WTC11 (cell line): ENCODE results near the gene TMEM134. TPM values are rescaled to one million over a fixed set of nuclear protein-coding genes. Genes with fewer than 3 reads are reported as not detected.

Experiments used
- ATAC-seq: fragments of 200-7000 bp; cut with Tn5 transposase; 2 replicates; pipeline ENCODE4 v1.10.0; 2021; ENCODE audit warnings: mild to moderate bottlenecking, moderate library complexity
- CTCF ChIA-PET: fragments of 300-600 bp; sonication (Branson Sonifier 250); formaldehyde crosslinking; loops from one replicate; lab custom pipeline; 2021; ENCODE audit warnings: antibody characterized with exemption; lab: Charles Lee
- POLR2A ChIA-PET: fragments of 350-600 bp; sonication (Branson Sonifier 250); formaldehyde crosslinking; loops from one replicate; lab custom pipeline; 2021; ENCODE audit warnings: antibody characterized with exemption; lab: Charles Lee
- DNase-seq: peaks from one replicate; pipeline ENCODE4 v3.0.0; 2021; ENCODE audit warnings: low spot score
- H3K27ac Mint-ChIP-seq: 2 replicates; pipeline ENCODE4 v1.8.0; 2021; ENCODE audit warnings: mixed read lengths
- H3K27me3 Mint-ChIP-seq: 2 replicates; pipeline ENCODE4 v1.8.0; 2021; ENCODE audit warnings: low read depth, mild to moderate bottlenecking, moderate library complexity, mixed read lengths
- H3K36me3 Mint-ChIP-seq: 2 replicates; pipeline ENCODE4 v1.8.0; 2021; ENCODE audit warnings: mixed read lengths
- H3K4me1 Mint-ChIP-seq: 2 replicates; pipeline ENCODE4 v1.8.0; 2022; ENCODE audit warnings: mixed read lengths
- H3K4me3 Mint-ChIP-seq: 2 replicates; pipeline ENCODE4 v1.8.0; 2021; ENCODE audit warnings: mild to moderate bottlenecking, moderate library complexity, mixed read lengths
- H3K9me3 Mint-ChIP-seq: 2 replicates; pipeline ENCODE4 v1.8.0; 2021; ENCODE audit warnings: mixed read lengths
- CBFB ChIP-seq: sonication (generic); formaldehyde crosslinking; IDR thresholded peaks from 2 replicates; pipeline ENCODE4 v1.8.1; 2022; ENCODE audit warnings: mild to moderate bottlenecking, low read depth, missing genetic modification reagents
- CDX4 ChIP-seq: fragments of 250-450 bp; sonication (Bioruptor Pico); IDR thresholded peaks from 2 replicates; pipeline ENCODE4 v1.9.0; 2021; ENCODE audit warnings: moderate library complexity, mild to moderate bottlenecking, inconsistent platforms, borderline replicate concordance
- CREB1 ChIP-seq: sonication (generic); formaldehyde crosslinking; IDR thresholded peaks from 2 replicates; pipeline ENCODE4 v1.8.0; 2023; ENCODE audit warnings: mild to moderate bottlenecking, missing genetic modification reagents
- CREM ChIP-seq: sonication (generic); formaldehyde crosslinking; IDR thresholded peaks from 2 replicates; pipeline ENCODE4 v1.8.1; 2022; ENCODE audit warnings: mild to moderate bottlenecking, missing genetic modification reagents, moderate library complexity
- ETV6 ChIP-seq: sonication (generic); formaldehyde crosslinking; IDR thresholded peaks from 2 replicates; pipeline ENCODE4 v1.8.1; 2022; ENCODE audit warnings: mild to moderate bottlenecking, missing genetic modification reagents
- GABPB1 ChIP-seq: sonication (generic); formaldehyde crosslinking; IDR thresholded peaks from 2 replicates; pipeline ENCODE4 v1.8.1; 2023; ENCODE audit warnings: mild to moderate bottlenecking, missing genetic modification reagents
- JUN ChIP-seq: sonication (generic); formaldehyde crosslinking; IDR thresholded peaks from 2 replicates; pipeline ENCODE4 v1.8.0; 2023; ENCODE audit warnings: mild to moderate bottlenecking, missing genetic modification reagents
- OVOL2 ChIP-seq: fragments of 250-450 bp; sonication (Bioruptor Pico); IDR thresholded peaks from 2 replicates; pipeline ENCODE4 v1.9.0; 2021; ENCODE audit warnings: mild to moderate bottlenecking, borderline replicate concordance
- SMAD4 ChIP-seq: sonication (generic); formaldehyde crosslinking; IDR thresholded peaks from 2 replicates; pipeline ENCODE4 v1.8.0; 2022; ENCODE audit warnings: mild to moderate bottlenecking, missing genetic modification reagents
- ZBTB43 ChIP-seq: sonication (generic); formaldehyde crosslinking; IDR thresholded peaks from 2 replicates; pipeline ENCODE4 v1.8.1; 2023; ENCODE audit warnings: mild to moderate bottlenecking, missing genetic modification reagents
- ZMAT4 ChIP-seq: fragments of 250-450 bp; sonication (Bioruptor Pico); IDR thresholded peaks from 2 replicates; pipeline ENCODE4 v1.9.0; 2021; ENCODE audit warnings: mild to moderate bottlenecking
- ZNF138 ChIP-seq: sonication (generic); formaldehyde crosslinking; conservative IDR thresholded peaks from 2 replicates; pipeline ENCODE4 v1.8.1; 2022; ENCODE audit warnings: mild to moderate bottlenecking, moderate library complexity, missing genetic modification reagents
- ZNF263 ChIP-seq: sonication (generic); formaldehyde crosslinking; IDR thresholded peaks from 2 replicates; pipeline ENCODE4 v1.8.1; 2022; ENCODE audit warnings: low read depth, mild to moderate bottlenecking, moderate library complexity, missing genetic modification reagents
- ZNF317 ChIP-seq: sonication (generic); formaldehyde crosslinking; IDR thresholded peaks from 2 replicates; pipeline ENCODE4 v1.8.1; 2023; ENCODE audit warnings: low read depth, mild to moderate bottlenecking, moderate library complexity, missing genetic modification reagents, borderline replicate concordance
- total RNA-seq: library from RNA; stranded (reverse); gene quantifications from 3 replicates; pipeline ENCODE4 v1.2.3, GENCODE V29; 2021
- TF ChIP-seq, protein P1 (sequence below): sonication (generic); formaldehyde crosslinking; IDR thresholded peaks from 2 replicates; pipeline ENCODE4 v1.8.1; 2023; ENCODE audit warnings: mild to moderate bottlenecking, missing genetic modification reagents, borderline replicate concordance
- TF ChIP-seq, protein P2 (sequence below): sonication (generic); formaldehyde crosslinking; IDR thresholded peaks from 2 replicates; pipeline ENCODE4 v1.8.1; 2023; ENCODE audit warnings: mild to moderate bottlenecking, moderate library complexity, missing genetic modification reagents
- TF ChIP-seq, protein P3 (sequence below): sonication (generic); formaldehyde crosslinking; IDR thresholded peaks from 2 replicates; pipeline ENCODE4 v1.8.0; 2022; ENCODE audit warnings: mild to moderate bottlenecking, missing genetic modification reagents
- TF ChIP-seq, protein P4 (sequence below): sonication (generic); formaldehyde crosslinking; IDR thresholded peaks from 2 replicates; pipeline ENCODE4 v1.8.0; 2022; ENCODE audit warnings: mild to moderate bottlenecking, missing genetic modification reagents
- TF ChIP-seq, protein P5 (sequence below): fragments of 250-450 bp; sonication (Bioruptor Pico); IDR thresholded peaks from 2 replicates; pipeline ENCODE4 v2.1.2; 2022; ENCODE audit warnings: mild to moderate bottlenecking, moderate library complexity
- TF ChIP-seq, protein P6 (sequence below): sonication (generic); formaldehyde crosslinking; IDR thresholded peaks from 2 replicates; pipeline ENCODE4 v1.8.0; 2022; ENCODE audit warnings: mild to moderate bottlenecking, missing genetic modification reagents

The TMEM134 gene
- total RNA-seq, 1 experiment from 2014 or later = 55.6 TPM

GRCh38 chr11:67494371-67495233 is 25.6 kb upstream of the TMEM134 start (continued):
- TF ChIP-seq, protein P1, sequence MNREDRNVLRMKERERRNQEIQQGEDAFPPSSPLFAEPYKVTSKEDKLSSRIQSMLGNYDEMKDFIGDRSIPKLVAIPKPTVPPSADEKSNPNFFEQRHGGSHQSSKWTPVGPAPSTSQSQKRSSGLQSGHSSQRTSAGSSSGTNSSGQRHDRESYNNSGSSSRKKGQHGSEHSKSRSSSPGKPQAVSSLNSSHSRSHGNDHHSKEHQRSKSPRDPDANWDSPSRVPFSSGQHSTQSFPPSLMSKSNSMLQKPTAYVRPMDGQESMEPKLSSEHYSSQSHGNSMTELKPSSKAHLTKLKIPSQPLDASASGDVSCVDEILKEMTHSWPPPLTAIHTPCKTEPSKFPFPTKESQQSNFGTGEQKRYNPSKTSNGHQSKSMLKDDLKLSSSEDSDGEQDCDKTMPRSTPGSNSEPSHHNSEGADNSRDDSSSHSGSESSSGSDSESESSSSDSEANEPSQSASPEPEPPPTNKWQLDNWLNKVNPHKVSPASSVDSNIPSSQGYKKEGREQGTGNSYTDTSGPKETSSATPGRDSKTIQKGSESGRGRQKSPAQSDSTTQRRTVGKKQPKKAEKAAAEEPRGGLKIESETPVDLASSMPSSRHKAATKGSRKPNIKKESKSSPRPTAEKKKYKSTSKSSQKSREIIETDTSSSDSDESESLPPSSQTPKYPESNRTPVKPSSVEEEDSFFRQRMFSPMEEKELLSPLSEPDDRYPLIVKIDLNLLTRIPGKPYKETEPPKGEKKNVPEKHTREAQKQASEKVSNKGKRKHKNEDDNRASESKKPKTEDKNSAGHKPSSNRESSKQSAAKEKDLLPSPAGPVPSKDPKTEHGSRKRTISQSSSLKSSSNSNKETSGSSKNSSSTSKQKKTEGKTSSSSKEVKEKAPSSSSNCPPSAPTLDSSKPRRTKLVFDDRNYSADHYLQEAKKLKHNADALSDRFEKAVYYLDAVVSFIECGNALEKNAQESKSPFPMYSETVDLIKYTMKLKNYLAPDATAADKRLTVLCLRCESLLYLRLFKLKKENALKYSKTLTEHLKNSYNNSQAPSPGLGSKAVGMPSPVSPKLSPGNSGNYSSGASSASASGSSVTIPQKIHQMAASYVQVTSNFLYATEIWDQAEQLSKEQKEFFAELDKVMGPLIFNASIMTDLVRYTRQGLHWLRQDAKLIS (CRISPR knock-in tag) = no peak
- TF ChIP-seq OVOL2 (CRISPR knock-in tag) = no peak
- TF ChIP-seq ETV6 (CRISPR knock-in tag) = no peak
- TF ChIP-seq ZNF138 (CRISPR knock-in tag) = no peak
- no peak for TF ChIP-seq JUN (CRISPR knock-in tag)
- no peak for TF ChIP-seq GABPB1 (CRISPR knock-in tag)
- TF ChIP-seq, protein P2, sequence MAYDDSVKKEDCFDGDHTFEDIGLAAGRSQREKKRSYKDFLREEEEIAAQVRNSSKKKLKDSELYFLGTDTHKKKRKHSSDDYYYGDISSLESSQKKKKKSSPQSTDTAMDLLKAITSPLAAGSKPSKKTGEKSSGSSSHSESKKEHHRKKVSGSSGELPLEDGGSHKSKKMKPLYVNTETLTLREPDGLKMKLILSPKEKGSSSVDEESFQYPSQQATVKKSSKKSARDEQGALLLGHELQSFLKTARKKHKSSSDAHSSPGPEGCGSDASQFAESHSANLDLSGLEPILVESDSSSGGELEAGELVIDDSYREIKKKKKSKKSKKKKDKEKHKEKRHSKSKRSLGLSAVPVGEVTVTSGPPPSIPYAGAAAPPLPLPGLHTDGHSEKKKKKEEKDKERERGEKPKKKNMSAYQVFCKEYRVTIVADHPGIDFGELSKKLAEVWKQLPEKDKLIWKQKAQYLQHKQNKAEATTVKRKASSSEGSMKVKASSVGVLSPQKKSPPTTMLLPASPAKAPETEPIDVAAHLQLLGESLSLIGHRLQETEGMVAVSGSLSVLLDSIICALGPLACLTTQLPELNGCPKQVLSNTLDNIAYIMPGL (CRISPR knock-in tag) = no peak
- TF ChIP-seq, protein P3, sequence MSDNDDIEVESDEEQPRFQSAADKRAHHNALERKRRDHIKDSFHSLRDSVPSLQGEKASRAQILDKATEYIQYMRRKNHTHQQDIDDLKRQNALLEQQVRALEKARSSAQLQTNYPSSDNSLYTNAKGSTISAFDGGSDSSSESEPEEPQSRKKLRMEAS (CRISPR knock-in tag) = no peak
- no peak for TF ChIP-seq CREM (CRISPR knock-in tag)
- no peak for TF ChIP-seq ZNF263 (CRISPR knock-in tag)
- TF ChIP-seq, all 79 proteins: peak for 0

- ATAC-seq (no peak), DNase-seq (no peak)
- Mint-ChIP-seq H3K27ac (no peak overlapping the region), H3K4me3 (no peak overlapping the region), H3K27me3 (no peaks in the 10 kb centered on the region), H3K9me3 (no peaks in the 10 kb centered on the region), H3K36me3 (0 out of 2 replicates have a peak, but pooled peaks cover 3% of the 10 kb centered on the region), H3K4me1 (no peaks in the 10 kb centered on the region)
- ChIA-PET POLR2A (interaction anchor here (0.9 kb wide), 1 partner anchor 25 kb away, joined by 3 read pairs; the partner anchor contains the start of gene TMEM134), CTCF (interaction anchor here (0.8 to 1.3 kb wide), 3 partner anchors 11 to 148 kb away, joined by 4 to 6 read pairs (median 4); partner anchors contain the start of genes AIP and PPP1CA)
- TF ChIP-seq CBFB (CRISPR knock-in tag) (no peak), SMAD4 (CRISPR knock-in tag) (no peak), ZMAT4 (no peak), ZBTB43 (CRISPR knock-in tag) (no peak), CREB1 (CRISPR knock-in tag) (no peak), CDX4 (no peak), ZNF317 (CRISPR knock-in tag) (no peak)
- TF ChIP-seq, protein P4, sequence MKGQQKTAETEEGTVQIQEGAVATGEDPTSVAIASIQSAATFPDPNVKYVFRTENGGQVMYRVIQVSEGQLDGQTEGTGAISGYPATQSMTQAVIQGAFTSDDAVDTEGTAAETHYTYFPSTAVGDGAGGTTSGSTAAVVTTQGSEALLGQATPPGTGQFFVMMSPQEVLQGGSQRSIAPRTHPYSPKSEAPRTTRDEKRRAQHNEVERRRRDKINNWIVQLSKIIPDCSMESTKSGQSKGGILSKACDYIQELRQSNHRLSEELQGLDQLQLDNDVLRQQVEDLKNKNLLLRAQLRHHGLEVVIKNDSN (CRISPR knock-in tag) = no peak
- TF ChIP-seq, protein P5, sequence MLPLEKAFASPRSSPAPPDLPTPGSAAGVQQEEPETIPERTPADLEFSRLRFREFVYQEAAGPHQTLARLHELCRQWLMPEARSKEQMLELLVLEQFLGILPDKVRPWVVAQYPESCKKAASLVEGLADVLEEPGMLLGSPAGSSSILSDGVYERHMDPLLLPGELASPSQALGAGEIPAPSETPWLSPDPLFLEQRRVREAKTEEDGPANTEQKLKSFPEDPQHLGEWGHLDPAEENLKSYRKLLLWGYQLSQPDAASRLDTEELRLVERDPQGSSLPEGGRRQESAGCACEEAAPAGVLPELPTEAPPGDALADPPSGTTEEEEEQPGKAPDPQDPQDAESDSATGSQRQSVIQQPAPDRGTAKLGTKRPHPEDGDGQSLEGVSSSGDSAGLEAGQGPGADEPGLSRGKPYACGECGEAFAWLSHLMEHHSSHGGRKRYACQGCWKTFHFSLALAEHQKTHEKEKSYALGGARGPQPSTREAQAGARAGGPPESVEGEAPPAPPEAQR (CRISPR knock-in tag) = no peak
- TF ChIP-seq, protein P6, sequence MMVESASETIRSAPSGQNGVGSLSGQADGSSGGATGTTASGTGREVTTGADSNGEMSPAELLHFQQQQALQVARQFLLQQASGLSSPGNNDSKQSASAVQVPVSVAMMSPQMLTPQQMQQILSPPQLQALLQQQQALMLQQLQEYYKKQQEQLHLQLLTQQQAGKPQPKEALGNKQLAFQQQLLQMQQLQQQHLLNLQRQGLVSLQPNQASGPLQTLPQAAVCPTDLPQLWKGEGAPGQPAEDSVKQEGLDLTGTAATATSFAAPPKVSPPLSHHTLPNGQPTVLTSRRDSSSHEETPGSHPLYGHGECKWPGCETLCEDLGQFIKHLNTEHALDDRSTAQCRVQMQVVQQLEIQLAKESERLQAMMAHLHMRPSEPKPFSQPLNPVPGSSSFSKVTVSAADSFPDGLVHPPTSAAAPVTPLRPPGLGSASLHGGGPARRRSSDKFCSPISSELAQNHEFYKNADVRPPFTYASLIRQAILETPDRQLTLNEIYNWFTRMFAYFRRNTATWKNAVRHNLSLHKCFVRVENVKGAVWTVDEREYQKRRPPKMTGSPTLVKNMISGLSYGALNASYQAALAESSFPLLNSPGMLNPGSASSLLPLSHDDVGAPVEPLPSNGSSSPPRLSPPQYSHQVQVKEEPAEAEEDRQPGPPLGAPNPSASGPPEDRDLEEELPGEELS = no peak
These were observed 24.7 kb upstream of the TMEM134 start for GRCh38 chr11:67493548-67494370.
